CD14-positive monocyte (primary cell): ENCODE data around the gene IL17RA. TPM values are rescaled to one million over a fixed set of nuclear protein-coding genes. Genes with fewer than 3 reads are reported as not detected.

Experiments
- DNase-seq, 3 donors: peaks; one replicate each; pipeline ENCODE4 v3.0.0-alpha.2; 2011 to 2022
- H2AFZ ChIP-seq: 2 replicates; pipeline ENCODE4 v1.6.0; 2012; ENCODE audit warnings: mild to moderate bottlenecking, low read depth, low read length, inconsistent platforms; ENCODE audit not compliant: insufficient read depth, poor library complexity, severe bottlenecking
- H3K27ac ChIP-seq, 2 donors: 1 replicate in 1 of 2; 2 replicates in 1 of 2; pipeline ENCODE4 v1.5.1; 2012 to 2013; ENCODE audit warnings: low read length in 2 of 2, control low read depth in 1 of 2, inconsistent platforms in 1 of 2, low read depth in 1 of 2, mild to moderate bottlenecking in 1 of 2
- H3K27me3 ChIP-seq, 2 donors: one replicate each; pipeline versions ENCODE4 v1.6.0 to v1.6.1; 2011 to 2013; ENCODE audit warnings: low read length in 2 of 2; ENCODE audit not compliant: control insufficient read depth in 2 of 2, insufficient read depth in 2 of 2
- H3K36me3 ChIP-seq, 2 donors: replicated peaks in 1 of 2; 1 replicate in 1 of 2; 2 replicates in 1 of 2; pipeline versions ENCODE4 v1.5.1 to v1.6.1; 2012 to 2013; ENCODE audit warnings: low read length in 2 of 2, control low read depth in 1 of 2, inconsistent platforms in 1 of 2, mild to moderate bottlenecking in 1 of 2; ENCODE audit not compliant: insufficient read depth in 2 of 2, control insufficient read depth in 1 of 2
- H3K4me1 ChIP-seq, 2 donors: 1 replicate in 1 of 2; 2 replicates in 1 of 2; pipeline versions ENCODE4 v1.5.1 to v1.6.1; 2012 to 2013; ENCODE audit warnings: low read length in 2 of 2, control low read depth in 1 of 2, inconsistent platforms in 1 of 2, mild to moderate bottlenecking in 1 of 2, moderate library complexity in 1 of 2; ENCODE audit not compliant: insufficient read depth in 2 of 2, control insufficient read depth in 1 of 2
- H3K4me2 ChIP-seq: replicated peaks from 2 replicates; pipeline ENCODE3; 2012; ENCODE audit warnings: low read length, moderate library complexity, mild to moderate bottlenecking; ENCODE audit not compliant: poor library complexity, severe bottlenecking; ENCODE audit errors: extremely low read depth
- H3K4me3 ChIP-seq, 3 experiments: fragments of 200-600 bp in 1 of 3; sonication (generic) in 1 of 3; replicated peaks in 1 of 3; 1 replicate in 2 of 3; 2 replicates in 1 of 3; pipeline ENCODE4 v1.5.1; 2011 to 2013; ENCODE audit warnings: low read length in 3 of 3, mild to moderate bottlenecking in 3 of 3, control low read depth in 2 of 3, low read depth in 2 of 3, inconsistent platforms in 1 of 3, moderate library complexity in 1 of 3
- H3K79me2 ChIP-seq: 2 replicates; pipeline ENCODE4 v1.6.0; 2012; ENCODE audit warnings: mild to moderate bottlenecking, control low read depth, inconsistent platforms, low read length, moderate library complexity; ENCODE audit not compliant: insufficient read depth
- H3K9ac ChIP-seq: 2 replicates; pipeline ENCODE4 v1.6.0; 2017; ENCODE audit warnings: low read length, mild to moderate bottlenecking; ENCODE audit not compliant: insufficient read depth, poor library complexity, severe bottlenecking
- H3K9me3 ChIP-seq, 2 donors: replicated peaks in 1 of 2; 1 replicate in 1 of 2; 2 replicates in 1 of 2; pipeline versions ENCODE4 v1.5.1 to v1.6.1; 2012 to 2013; ENCODE audit warnings: low read length in 2 of 2, control low read depth in 1 of 2; ENCODE audit not compliant: control insufficient read depth in 1 of 2, insufficient read depth in 1 of 2
- H4K20me1 ChIP-seq: 2 replicates; pipeline ENCODE4 v1.6.0; 2012; ENCODE audit warnings: mild to moderate bottlenecking, low read length, control low read depth, moderate library complexity; ENCODE audit not compliant: insufficient read depth
- H3K27ac Mint-ChIP-seq, 7 donors: one replicate each; pipeline ENCODE4 v1.8.0; 2020; ENCODE audit warnings: mild to moderate bottlenecking in 7 of 7, mixed read lengths in 7 of 7, moderate library complexity in 6 of 7, inconsistent platforms in 2 of 7
- H3K27me3 Mint-ChIP-seq, 3 donors: one replicate each; pipeline ENCODE4 v1.8.0; 2021 to 2022; ENCODE audit warnings: low read depth in 3 of 3, mild to moderate bottlenecking in 3 of 3, mixed read lengths in 3 of 3, moderate library complexity in 3 of 3, inconsistent platforms in 1 of 3
- H3K36me3 Mint-ChIP-seq, 2 donors: one replicate each; pipeline ENCODE4 v1.8.0; 2020; ENCODE audit warnings: mixed read lengths in 2 of 2, inconsistent platforms in 1 of 2, mild to moderate bottlenecking in 1 of 2
- H3K4me1 Mint-ChIP-seq: one replicate; pipeline ENCODE4 v1.8.0; 2020; ENCODE audit warnings: mild to moderate bottlenecking, mixed read lengths
- H3K4me3 Mint-ChIP-seq, 2 donors: one replicate each; pipeline ENCODE4 v1.8.0; 2020; ENCODE audit warnings: mild to moderate bottlenecking in 2 of 2, mixed read lengths in 2 of 2, moderate library complexity in 1 of 2
- H3K9me3 Mint-ChIP-seq, 7 donors: one replicate each; pipeline ENCODE4 v1.8.0; 2020 to 2022; ENCODE audit warnings: mixed read lengths in 7 of 7, mild to moderate bottlenecking in 6 of 7, moderate library complexity in 6 of 7, inconsistent platforms in 2 of 7
- CTCF ChIP-seq: fragments of 200-600 bp; IDR thresholded peaks from one replicate; pipeline ENCODE4 v1.8.0; 2022; ENCODE audit warnings: antibody characterized with exemption, mild to moderate bottlenecking
- WGBS: methylation state at CpG from one replicate; pipeline ENCODE4 v1.1.5; 2013; ENCODE audit warnings: missing lambda C conversion rate; ENCODE audit not compliant: insufficient coverage; 5-methylcytosine and 5-hydroxymethylcytosine counted together
- intact Hi-C, 2 donors: fragments of 100-400 bp; cut with micrococcal nuclease; formaldehyde crosslinking; loops; one replicate each; pipeline versions ENCODE4 v1.15.0 to v1.15.1; 2023
- polyA plus RNA-seq, 3 donors: library from polyadenylated mRNA; depleted of rRNA in 1 of 3; unstranded in 2 of 3; stranded (reverse) in 1 of 3; fragments of 300-500 nt in 2 of 3; fragments of >200 nt in 1 of 3; fragmentation: Illumina TruSeq in 2 of 3; gene quantifications; 1 replicate in 2 of 3; 2 replicates in 1 of 3; pipeline ENCODE4 v1.2.3, GENCODE V29; 2012 to 2021

Gene IL17RA
- polyA plus RNA-seq, 3 donors = 68.3 to 118 (median 96.7) TPM

DNA sequence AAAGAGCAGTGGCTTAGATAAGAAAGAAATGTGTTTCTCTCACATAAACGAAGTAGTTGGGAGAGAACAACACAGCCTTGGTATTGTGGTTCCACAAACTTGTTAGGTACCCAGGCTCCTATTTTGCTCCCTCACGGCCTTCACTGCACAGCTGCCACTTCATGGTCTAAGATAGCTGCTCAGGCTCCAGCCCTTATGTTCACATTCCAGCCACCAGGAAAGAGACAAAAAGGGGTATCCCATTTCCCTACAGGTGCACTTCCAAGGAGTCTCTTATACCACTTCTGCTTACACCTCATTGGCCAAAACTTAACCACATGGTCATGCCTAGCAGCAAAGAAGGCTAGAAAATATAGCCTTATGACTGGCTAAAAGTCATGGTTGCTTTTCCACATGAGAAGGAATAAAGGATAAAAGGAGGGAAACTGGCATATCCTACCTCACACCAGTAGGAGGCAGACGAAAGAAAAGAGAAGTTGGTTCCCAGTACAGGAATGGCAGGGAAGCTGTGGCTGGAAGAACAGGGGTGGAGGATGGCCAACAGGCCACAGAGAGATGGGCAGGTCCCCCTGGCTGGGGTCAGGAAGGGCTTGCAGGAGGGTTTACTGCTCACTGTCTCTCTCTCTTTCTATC, 79.7 kb downstream of the IL17RA start:
- peaks cover 7 to 13% of the 10 kb centered on the region in 2 donors for H3K4me1 ChIP-seq
- no peak overlapping the region for H3K4me2 ChIP-seq
- no peaks in the 10 kb centered on the region for H3K9me3 ChIP-seq
- TF ChIP-seq CTCF = peak; percentile 46
- no peak overlapping the region for H3K27ac ChIP-seq
- H2AFZ ChIP-seq = no peak overlapping the region
- peaks cover 0 to 2% (median 0%) of the 10 kb centered on the region in 7 donors for H3K9me3 Mint-ChIP-seq
- no peak overlapping the region for H3K27ac Mint-ChIP-seq
- DNase-seq = no peak
- no peak overlapping the region for H3K4me3 ChIP-seq
- H3K27me3 ChIP-seq = no peaks in the 10 kb centered on the region
- peaks cover 7% of the 10 kb centered on the region for H3K79me2 ChIP-seq
- no peak overlapping the region for H3K9ac ChIP-seq
- H3K4me3 Mint-ChIP-seq = no peak overlapping the region
- WGBS = 83% methylated on average over 1 of the region's 3 CpGs
- peaks cover 2 to 15% (median 3%) of the 10 kb centered on the region in 3 donors for H3K27me3 Mint-ChIP-seq
- peaks cover 21% of the 10 kb centered on the region for H3K4me1 Mint-ChIP-seq
- H3K36me3 Mint-ChIP-seq = no peaks in the 10 kb centered on the region
- no peaks in the 10 kb centered on the region for H3K36me3 ChIP-seq
- H4K20me1 ChIP-seq = no peaks in the 10 kb centered on the region
- intact Hi-C loops = no loop called here

Other genes with a start within 250 kb of the IL17RA start
- gene GAB4, start 76.8 kb upstream of the IL17RA start, polyA plus RNA-seq = not detected
- gene TMEM121B, start 36.4 kb downstream of the IL17RA start, polyA plus RNA-seq = 1 to 10 TPM; 1.4 to 3.2 (median 1.9) TPM
- gene HDHD5, start 74.3 kb downstream of the IL17RA start, polyA plus RNA-seq = 100 to 1,000 TPM in 1 of 3 donors, 10 to 100 TPM in 2; 75.9 to 119 (median 79.9) TPM
- gene ADA2, start 134.4 kb downstream of the IL17RA start, polyA plus RNA-seq = 100 to 1,000 TPM; 336 to 553 (median 473) TPM